HepG2 (cell line): ENCODE results near the gene TBC1D20. TPM values are rescaled to one million over a fixed set of nuclear protein-coding genes. Genes with fewer than 3 reads are reported as not detected.

Experiments
- BHLHE40 ChIP-seq: IDR thresholded peaks from 2 replicates; pipeline ENCODE4 v1.6.1; 2011; ENCODE audit warnings: low read length, improper control_type of control experiment
- CHD4 ChIP-seq: fragments of 200-600 bp; sonication (generic); IDR thresholded peaks from 2 replicates; pipeline ENCODE4 v1.7.0; 2017; ENCODE audit warnings: mild to moderate bottlenecking, low read length, borderline replicate concordance
- ERF ChIP-seq: IDR thresholded peaks from 2 replicates; pipeline ENCODE4 v1.6.1; 2018; ENCODE audit warnings: missing biosample characterization, missing genetic modification reagents
- FOSL2 ChIP-seq: sonication (generic); formaldehyde crosslinking; IDR thresholded peaks from 2 replicates; pipeline ENCODE4 v1.4.0; 2020; ENCODE audit warnings: missing genetic modification reagents
- HNF4G ChIP-seq, 2 experiments: sonication (generic) in 1 of 2; formaldehyde crosslinking in 1 of 2; IDR thresholded peaks; 2 replicates each; pipeline versions ENCODE4 v1.4.0 to v1.6.1; 2011 to 2020; ENCODE audit warnings: borderline replicate concordance in 2 of 2, low read depth in 2 of 2, mild to moderate bottlenecking in 2 of 2, low read length in 1 of 2, missing genetic modification reagents in 1 of 2, moderate library complexity in 1 of 2
- HOXA9 ChIP-seq: sonication (generic); formaldehyde crosslinking; IDR thresholded peaks from 2 replicates; pipeline ENCODE4 v1.8.1; 2022; ENCODE audit warnings: missing genetic modification reagents, mild to moderate bottlenecking, moderate library complexity, borderline replicate concordance
- ISX ChIP-seq: sonication (generic); formaldehyde crosslinking; conservative IDR thresholded peaks from 2 replicates; pipeline ENCODE4 v1.5.0; 2020; ENCODE audit warnings: missing genetic modification reagents
- ONECUT2 ChIP-seq: sonication (generic); formaldehyde crosslinking; IDR thresholded peaks from 2 replicates; pipeline ENCODE4 v1.4.0; 2020; ENCODE audit warnings: missing genetic modification reagents
- RAD51 ChIP-seq: fragments of 450-650 bp; IDR thresholded peaks from 2 replicates; pipeline ENCODE4 v1.6.1; 2016; ENCODE audit warnings: borderline replicate concordance
- SATB2 ChIP-seq: sonication (generic); formaldehyde crosslinking; IDR thresholded peaks from 2 replicates; pipeline ENCODE4 v1.5.0; 2020; ENCODE audit warnings: missing genetic modification reagents
- SP5 ChIP-seq: IDR thresholded peaks from 2 replicates; pipeline ENCODE4 v1.6.1; 2016; ENCODE audit warnings: low read depth, borderline replicate concordance
- TAF1 ChIP-seq: sonication (generic); formaldehyde crosslinking; IDR thresholded peaks from 2 replicates; pipeline ENCODE4 v1.4.0; 2020; ENCODE audit warnings: missing genetic modification reagents
- ZEB1 ChIP-seq: IDR thresholded peaks from 2 replicates; pipeline ENCODE4 v1.6.1; 2012; ENCODE audit warnings: mild to moderate bottlenecking, low read depth, inconsistent platforms; ENCODE audit not compliant: insufficient replicate concordance
- ZFP90 ChIP-seq: sonication (generic); formaldehyde crosslinking; IDR thresholded peaks from 2 replicates; pipeline ENCODE4 v1.8.0; 2022; ENCODE audit warnings: missing genetic modification reagents, mild to moderate bottlenecking, inconsistent platforms, borderline replicate concordance
- ZFY ChIP-seq: sonication (generic); formaldehyde crosslinking; IDR thresholded peaks from 2 replicates; pipeline ENCODE4 v1.4.0; 2020; ENCODE audit warnings: missing genetic modification reagents
- ZHX1 ChIP-seq: sonication (generic); formaldehyde crosslinking; IDR thresholded peaks from 2 replicates; pipeline ENCODE4 v1.8.1; 2022; ENCODE audit warnings: low read depth, mild to moderate bottlenecking, missing genetic modification reagents
- ZKSCAN5 ChIP-seq: sonication (generic); formaldehyde crosslinking; IDR thresholded peaks from 2 replicates; pipeline ENCODE4 v1.5.1; 2020; ENCODE audit warnings: mild to moderate bottlenecking, missing genetic modification reagents
- ZMAT3 ChIP-seq: sonication (generic); formaldehyde crosslinking; conservative IDR thresholded peaks from 2 replicates; pipeline ENCODE4 v1.7.0; 2021; ENCODE audit warnings: missing genetic modification reagents
- ZNF12 ChIP-seq: sonication (generic); formaldehyde crosslinking; IDR thresholded peaks from 2 replicates; pipeline ENCODE4 v1.5.0; 2020; ENCODE audit warnings: missing genetic modification reagents
- ZNF335 ChIP-seq: sonication (generic); formaldehyde crosslinking; IDR thresholded peaks from 2 replicates; pipeline ENCODE4 v1.4.0; 2020; ENCODE audit warnings: missing genetic modification reagents
- ZNF33B ChIP-seq: sonication (generic); formaldehyde crosslinking; IDR thresholded peaks from 2 replicates; pipeline ENCODE4 v1.5.1; 2020; ENCODE audit warnings: mild to moderate bottlenecking, missing genetic modification reagents
- ZNF468 ChIP-seq: sonication (generic); formaldehyde crosslinking; IDR thresholded peaks from 2 replicates; pipeline ENCODE4 v1.8.0; 2022; ENCODE audit warnings: mild to moderate bottlenecking, moderate library complexity, missing genetic modification reagents
- ZNF496 ChIP-seq: sonication (generic); formaldehyde crosslinking; IDR thresholded peaks from 2 replicates; pipeline ENCODE4 v1.8.1; 2023; ENCODE audit warnings: mild to moderate bottlenecking, moderate library complexity, missing genetic modification reagents; ENCODE audit not compliant: insufficient replicate concordance
- ZNF766 ChIP-seq: sonication (generic); formaldehyde crosslinking; IDR thresholded peaks from 2 replicates; pipeline ENCODE4 v1.5.0; 2020; ENCODE audit warnings: missing genetic modification reagents, borderline replicate concordance
- ZNF776 ChIP-seq: sonication (generic); formaldehyde crosslinking; IDR thresholded peaks from 2 replicates; pipeline ENCODE4 v1.4.0; 2020; ENCODE audit warnings: mild to moderate bottlenecking, missing genetic modification reagents
- polyA plus RNA-seq, 8 experiments: library from polyadenylated mRNA; depleted of rRNA in 3 of 8; stranded (reverse) in 7 of 8; unstranded in 1 of 8; fragments of >200 nt; fragmentation: Illumina TruSeq in 4 of 8; extraction: Trizol in 4 of 8; gene quantifications; 2 replicates each; pipeline versions ENCODE4 v1.2.1 to v1.2.3, GENCODE V29; 2011 to 2016; ENCODE audit warnings: low read depth in 4 of 8, missing spikeins in 1 of 8, mixed read lengths in 1 of 8; ENCODE audit not compliant: insufficient read depth in 1 of 8
- total RNA-seq, 5 experiments: library from RNA; depleted of rRNA; stranded (reverse); fragments of >200 nt; fragmentation: Illumina TruSeq; extraction: Trizol; gene quantifications; 2 replicates each; pipeline ENCODE4 v1.2.3, GENCODE V29; 2016; ENCODE audit warnings: low read depth in 1 of 5
- TF ChIP-seq, protein P1 (sequence below): sonication (generic); formaldehyde crosslinking; IDR thresholded peaks from 2 replicates; pipeline ENCODE4 v1.4.0; 2020; ENCODE audit warnings: missing genetic modification reagents
- TF ChIP-seq, protein P2 (sequence below): sonication (generic); formaldehyde crosslinking; IDR thresholded peaks from 2 replicates; pipeline ENCODE4 v1.4.0; 2020; ENCODE audit warnings: mild to moderate bottlenecking, missing genetic modification reagents

The TBC1D20 gene
- total and polyA plus RNA-seq, 2 of the 13 experiments (the other 11 are each of a cell fraction or from before 2014, with no cell fraction given), result 36.6 to 47.1 TPM

- TF ChIP-seq, protein P1, sequence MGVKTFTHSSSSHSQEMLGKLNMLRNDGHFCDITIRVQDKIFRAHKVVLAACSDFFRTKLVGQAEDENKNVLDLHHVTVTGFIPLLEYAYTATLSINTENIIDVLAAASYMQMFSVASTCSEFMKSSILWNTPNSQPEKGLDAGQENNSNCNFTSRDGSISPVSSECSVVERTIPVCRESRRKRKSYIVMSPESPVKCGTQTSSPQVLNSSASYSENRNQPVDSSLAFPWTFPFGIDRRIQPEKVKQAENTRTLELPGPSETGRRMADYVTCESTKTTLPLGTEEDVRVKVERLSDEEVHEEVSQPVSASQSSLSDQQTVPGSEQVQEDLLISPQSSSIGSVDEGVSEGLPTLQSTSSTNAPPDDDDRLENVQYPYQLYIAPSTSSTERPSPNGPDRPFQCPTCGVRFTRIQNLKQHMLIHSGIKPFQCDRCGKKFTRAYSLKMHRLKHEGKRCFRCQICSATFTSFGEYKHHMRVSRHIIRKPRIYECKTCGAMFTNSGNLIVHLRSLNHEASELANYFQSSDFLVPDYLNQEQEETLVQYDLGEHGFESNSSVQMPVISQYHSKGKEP (CRISPR knock-in tag), result no peak
- TF ChIP-seq FOSL2 (CRISPR knock-in tag) (0 out of 2 replicates have a peak, but pooled peaks have one; percentile 11), ZMAT3 (CRISPR knock-in tag) (no peak), ZHX1 (peak; percentile 46; the same call in 1 of the 2 replicates), ZNF496 (no peak), SATB2 (CRISPR knock-in tag) (no peak), ZNF33B (0 out of 2 replicates have a peak, but pooled peaks have one; percentile 74), ERF (CRISPR knock-in tag) (no peak; the same call in 1 of the 2 replicates), ZKSCAN5 (CRISPR knock-in tag) (no peak), ZNF468 (no peak), TAF1 (CRISPR knock-in tag) (no peak), HNF4G (IDR thresholded peaks at IDR 0.05; ENCODE audit: borderline replicate concordance, low read depth, low read length) (no peak), HNF4G (CRISPR knock-in tag; IDR thresholded peaks at IDR 0.05; ENCODE audit: borderline replicate concordance, low read depth) (no peak), ZNF335 (CRISPR knock-in tag) (no peak), ISX (CRISPR knock-in tag) (no peak), RAD51 (no peak), ZNF12 (no peak), SP5 (CRISPR knock-in tag) (no peak), ZNF766 (CRISPR knock-in tag) (no peak), BHLHE40 (no peak), ZFY (CRISPR knock-in tag) (no peak), HOXA9 (CRISPR knock-in tag) (no peak), ZFP90 (no peak), ZEB1 (no peak), CHD4 (no peak), ZNF776 (CRISPR knock-in tag) (no peak; the same call in 1 of the 2 replicates), ONECUT2 (no peak)
- TF ChIP-seq, protein P2, sequence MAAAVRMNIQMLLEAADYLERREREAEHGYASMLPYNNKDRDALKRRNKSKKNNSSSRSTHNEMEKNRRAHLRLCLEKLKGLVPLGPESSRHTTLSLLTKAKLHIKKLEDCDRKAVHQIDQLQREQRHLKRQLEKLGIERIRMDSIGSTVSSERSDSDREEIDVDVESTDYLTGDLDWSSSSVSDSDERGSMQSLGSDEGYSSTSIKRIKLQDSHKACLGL (CRISPR knock-in tag), result no peak
Measured at GRCh38 chr20:434661-435419, 27.5 kb downstream of the TBC1D20 start (continued).
